DND-41 (cell line): ENCODE data around the gene SMARCA1.

Experiments
- EZH2 ChIP-seq: IDR thresholded peaks from 3 replicates; pipeline ENCODE4 v1.6.1; 2012; ENCODE audit warnings: borderline replicate concordance, low read depth, mild to moderate bottlenecking, moderate library complexity, low read length, inconsistent platforms; ENCODE audit not compliant: severe bottlenecking
- TF ChIP-seq, protein P1 (sequence below): IDR thresholded peaks from 2 replicates; pipeline ENCODE4 v1.5.1; 2012; ENCODE audit warnings: borderline replicate concordance, low read length, moderate library complexity, mild to moderate bottlenecking; ENCODE audit not compliant: poor library complexity, severe bottlenecking; ENCODE audit errors: extremely low read depth

DNA sequence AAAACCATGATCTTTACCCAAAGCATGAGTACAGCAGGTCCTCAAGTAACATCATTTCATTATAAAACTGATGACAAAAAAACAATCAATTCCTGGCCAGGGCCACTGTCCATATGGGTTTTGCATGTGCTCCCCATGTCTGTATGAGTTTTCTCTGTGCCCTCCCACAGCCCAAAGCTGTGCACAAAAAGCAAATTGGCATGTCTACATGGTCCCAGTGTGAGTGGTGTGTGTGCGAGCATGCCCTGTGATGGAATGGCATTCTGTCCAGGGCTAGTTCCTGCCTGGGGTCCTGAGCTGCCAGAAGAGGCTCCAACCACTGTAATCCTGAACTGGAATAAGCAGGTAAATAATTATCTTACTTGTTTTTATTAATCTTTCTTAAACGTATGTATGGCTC, 28.4 kb downstream of the SMARCA1 start:
- TF ChIP-seq, protein P1, sequence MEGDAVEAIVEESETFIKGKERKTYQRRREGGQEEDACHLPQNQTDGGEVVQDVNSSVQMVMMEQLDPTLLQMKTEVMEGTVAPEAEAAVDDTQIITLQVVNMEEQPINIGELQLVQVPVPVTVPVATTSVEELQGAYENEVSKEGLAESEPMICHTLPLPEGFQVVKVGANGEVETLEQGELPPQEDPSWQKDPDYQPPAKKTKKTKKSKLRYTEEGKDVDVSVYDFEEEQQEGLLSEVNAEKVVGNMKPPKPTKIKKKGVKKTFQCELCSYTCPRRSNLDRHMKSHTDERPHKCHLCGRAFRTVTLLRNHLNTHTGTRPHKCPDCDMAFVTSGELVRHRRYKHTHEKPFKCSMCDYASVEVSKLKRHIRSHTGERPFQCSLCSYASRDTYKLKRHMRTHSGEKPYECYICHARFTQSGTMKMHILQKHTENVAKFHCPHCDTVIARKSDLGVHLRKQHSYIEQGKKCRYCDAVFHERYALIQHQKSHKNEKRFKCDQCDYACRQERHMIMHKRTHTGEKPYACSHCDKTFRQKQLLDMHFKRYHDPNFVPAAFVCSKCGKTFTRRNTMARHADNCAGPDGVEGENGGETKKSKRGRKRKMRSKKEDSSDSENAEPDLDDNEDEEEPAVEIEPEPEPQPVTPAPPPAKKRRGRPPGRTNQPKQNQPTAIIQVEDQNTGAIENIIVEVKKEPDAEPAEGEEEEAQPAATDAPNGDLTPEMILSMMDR: no peak
- TF ChIP-seq EZH2: no peak
